Activated CD8-positive, alpha-beta memory T cell treated with anti-CD3 and anti-CD28 coated beads for 48 hours (primary cell): Measurements from ENCODE around the gene ANKRD39.
"Not testable (repeated sequence)": the region's sequence is repeated elsewhere in the genome, so short reads cannot be mapped to it uniquely, and the experiment has no call there.

Source experiments
- DNase-seq, 3 experiments: peaks; one replicate each; pipeline ENCODE4 v3.0.0-alpha.2; 2020; ENCODE audit warnings: low read depth in 2 of 3, low spot score in 2 of 3

ANKRD39 gene

DNA sequence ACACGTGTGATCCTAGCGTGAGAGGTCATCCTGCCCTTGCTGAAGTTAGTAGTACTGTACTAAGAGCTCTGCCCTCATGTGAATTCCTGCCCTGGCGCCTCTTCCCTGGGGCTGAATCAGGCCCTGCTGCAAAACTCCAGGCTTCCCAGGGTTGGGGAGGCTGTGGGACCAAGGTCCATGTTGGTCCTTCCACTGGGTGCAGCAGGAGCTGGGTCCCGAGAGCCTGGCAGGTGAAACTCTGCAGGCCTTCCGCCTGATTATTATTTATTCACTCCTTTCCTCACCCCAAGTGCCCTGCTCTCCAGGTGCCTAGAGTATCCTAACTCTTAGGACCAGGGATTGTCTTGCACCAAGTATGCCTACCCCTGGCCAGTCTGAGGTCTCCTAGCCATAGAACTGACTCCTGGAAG, 47.0 kb downstream of the ANKRD39 start:
- no peak for DNase-seq

DNA sequence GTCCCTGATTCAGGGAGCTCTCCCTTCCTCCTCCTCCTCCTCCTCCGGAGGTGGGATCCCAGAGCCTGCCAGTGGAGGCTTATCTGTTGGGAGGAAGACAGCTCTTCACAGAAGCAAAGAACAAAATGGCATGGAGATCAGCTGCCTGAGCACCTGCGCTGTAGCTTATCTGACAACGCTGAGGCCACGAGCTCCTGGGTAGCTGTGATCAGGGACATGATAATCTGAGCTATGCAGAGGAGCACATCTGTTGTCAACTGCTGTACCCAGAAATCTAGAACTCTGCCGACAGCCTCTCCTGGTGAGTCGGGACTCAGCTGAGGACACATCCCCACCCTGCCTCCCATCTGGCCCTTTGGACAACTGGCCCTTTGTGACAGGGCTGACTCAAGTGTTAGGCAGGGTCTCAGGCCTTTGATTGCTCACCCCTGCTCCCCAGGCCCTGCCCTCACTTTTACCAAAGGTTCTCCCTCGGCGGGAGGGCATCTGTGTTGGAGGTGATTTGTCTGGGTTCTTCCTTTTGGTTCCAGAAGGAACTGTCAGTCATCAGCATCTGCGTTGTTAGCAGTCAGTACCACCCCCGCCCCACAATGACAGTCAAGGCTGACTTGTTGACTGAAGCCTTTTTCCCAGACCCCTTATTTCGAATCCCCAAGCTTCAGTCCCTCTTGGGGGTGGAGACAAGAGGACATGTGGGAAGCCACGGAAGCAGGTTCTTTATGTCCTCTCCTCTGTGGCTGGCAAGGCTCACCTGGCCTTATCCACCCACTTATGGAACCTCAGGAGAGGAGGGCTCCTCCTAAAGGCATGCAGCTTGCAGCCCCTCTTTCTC, 47.6 kb downstream of the ANKRD39 start:
- DNase-seq = no peak

DNA sequence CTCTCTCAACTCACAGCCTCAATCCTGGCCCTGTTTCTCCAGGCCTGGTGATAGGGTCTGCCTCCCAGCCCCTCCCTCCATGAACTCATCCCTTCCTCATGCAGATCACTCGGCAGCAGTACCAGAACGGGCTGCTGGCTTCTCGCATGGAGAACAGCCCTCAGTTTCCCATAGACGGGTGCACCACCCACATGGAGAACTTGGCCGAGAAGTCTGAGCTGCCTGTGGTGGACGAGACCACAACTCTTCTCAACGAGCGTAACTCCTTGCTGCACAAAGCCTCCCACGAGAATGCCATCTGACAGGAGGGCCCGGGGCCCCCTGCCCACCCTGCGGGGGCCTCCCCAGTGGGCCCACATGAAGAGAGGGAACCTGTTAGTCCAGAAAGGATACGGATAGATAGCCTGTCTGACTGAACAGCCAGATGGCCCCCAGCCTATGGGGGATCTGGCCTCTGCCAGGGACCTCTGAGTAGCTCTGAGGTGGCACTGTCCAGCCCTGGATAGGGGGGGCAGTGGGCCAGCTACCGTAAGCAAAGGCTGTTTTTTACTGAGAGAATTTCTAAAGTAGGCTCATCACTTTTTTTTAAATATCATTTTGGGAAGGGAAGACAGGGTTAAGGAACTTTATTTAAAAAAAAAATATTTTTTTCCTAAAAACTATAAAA, 48.5 kb downstream of the ANKRD39 start:
- DNase-seq = no peak

DNA sequence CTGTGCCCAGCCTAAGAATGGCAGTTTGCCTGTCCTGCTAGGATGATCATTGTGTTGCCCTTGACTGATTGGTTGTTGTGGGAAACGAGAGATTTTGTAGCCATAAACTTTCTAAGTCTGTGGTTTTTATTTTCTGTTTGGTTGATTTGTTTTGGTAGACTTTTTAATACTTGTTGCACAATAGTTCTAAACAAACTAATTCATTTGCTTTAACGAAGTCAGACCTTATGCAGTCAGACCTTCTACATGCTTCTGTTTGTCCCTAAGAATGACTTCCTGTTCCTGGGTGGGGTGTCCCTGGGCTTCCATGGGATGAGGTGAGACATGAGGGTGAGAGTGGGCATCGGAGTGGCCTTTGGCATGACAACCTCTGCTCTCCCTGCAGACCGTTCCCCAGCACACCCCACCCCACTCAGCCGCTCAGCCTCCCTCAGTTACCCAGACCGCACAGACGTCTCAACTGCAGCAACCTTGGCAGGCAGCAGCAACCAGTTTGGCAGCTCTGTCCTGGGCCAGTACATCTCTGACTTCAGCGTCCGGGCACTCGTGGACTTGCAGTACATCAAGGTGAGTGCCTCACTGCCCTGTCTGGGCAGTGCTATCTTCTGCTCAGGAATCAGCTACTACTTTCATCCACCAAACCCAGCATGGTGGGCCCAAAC, 49.5 kb downstream of the ANKRD39 start:
- DNase-seq = no peak

DNA sequence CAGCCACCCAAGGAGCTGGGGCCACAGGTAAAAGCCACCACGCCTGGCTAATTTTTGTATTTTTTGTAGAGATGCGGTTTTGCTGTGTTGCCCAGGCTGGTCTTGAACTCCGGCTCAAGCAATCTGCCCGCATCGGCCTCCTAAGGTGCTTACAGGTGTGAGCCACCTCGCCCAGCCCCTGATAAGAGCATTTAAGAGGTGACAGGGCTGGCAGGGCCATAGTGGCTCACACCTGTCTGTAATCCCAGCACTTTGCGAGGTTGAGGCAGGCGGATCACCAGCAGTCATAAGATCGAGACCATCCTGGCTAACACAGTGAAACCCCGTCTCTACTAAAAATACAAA, 50.7 kb downstream of the ANKRD39 start:
- no peak for DNase-seq

DNA sequence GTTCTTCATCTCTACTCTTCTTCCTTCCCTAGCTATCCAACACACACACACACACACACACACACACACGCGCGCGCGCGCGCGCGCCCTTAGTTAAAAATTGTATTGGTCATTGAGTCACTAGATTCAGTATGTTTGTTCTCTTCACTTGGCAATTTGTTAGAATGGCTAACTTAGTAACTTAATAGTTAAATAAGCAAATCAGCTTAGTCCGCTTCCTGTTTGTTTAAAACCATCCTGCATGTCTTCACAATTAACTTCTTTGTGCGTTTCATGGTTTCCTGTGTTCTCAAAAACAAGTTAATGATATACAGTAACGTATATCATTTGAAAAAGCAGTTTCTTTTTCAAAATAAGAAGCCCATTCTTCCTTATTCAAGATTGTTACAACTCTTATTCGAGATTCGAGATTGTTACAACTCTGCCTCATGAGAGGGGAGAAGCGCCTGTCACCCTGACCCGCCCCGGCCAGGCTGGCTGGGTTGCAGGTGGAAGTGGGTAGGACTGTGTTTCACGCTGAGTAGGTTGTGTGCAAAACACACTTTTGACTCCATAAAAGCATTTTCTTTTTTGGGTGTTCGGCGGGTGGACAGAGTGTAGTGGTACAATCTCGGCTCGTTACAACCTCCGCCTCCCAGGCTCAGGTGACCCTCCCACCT, 51.2 kb downstream of the ANKRD39 start:
- no peak for DNase-seq

DNA sequence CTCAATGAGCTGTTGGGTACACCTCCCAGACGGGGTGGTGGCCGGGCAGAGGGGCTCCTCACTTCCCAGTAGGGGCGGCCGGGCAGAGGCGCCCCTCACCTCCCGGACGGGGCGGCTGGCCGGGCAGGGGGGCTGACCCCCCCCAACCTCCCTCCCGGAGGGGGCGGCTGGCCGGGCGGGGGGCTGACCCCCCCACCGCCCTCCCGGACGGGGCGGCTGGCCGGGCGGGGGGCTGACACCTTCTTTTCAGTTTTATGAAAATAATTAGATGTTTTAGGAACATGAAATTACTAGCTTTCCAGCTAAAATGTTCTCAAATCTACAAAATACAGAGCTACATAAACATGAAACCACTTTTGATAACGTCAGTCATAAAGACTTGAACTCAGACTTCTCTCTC, 51.9 kb downstream of the ANKRD39 start:
- not testable (repeated sequence) for DNase-seq

DNA sequence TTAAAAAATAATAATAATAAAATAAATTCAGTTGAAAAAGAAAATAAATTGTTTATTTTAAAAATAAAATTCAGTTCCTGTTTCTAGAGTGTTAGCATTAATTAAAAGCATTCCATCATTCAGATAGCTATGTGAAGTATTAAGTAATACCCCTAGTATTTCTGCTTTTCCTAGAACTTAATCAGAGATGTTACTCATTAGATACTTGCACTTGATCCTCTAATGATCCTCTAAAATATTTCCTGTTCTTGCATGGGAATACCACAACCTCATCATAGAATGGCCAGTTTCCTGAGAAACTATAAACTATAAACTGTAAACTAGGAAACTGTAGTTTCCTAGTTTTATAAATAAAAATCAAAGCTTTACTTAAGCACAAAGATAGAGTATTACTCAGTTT, 52.8 kb downstream of the ANKRD39 start:
- DNase-seq = no peak

DNA sequence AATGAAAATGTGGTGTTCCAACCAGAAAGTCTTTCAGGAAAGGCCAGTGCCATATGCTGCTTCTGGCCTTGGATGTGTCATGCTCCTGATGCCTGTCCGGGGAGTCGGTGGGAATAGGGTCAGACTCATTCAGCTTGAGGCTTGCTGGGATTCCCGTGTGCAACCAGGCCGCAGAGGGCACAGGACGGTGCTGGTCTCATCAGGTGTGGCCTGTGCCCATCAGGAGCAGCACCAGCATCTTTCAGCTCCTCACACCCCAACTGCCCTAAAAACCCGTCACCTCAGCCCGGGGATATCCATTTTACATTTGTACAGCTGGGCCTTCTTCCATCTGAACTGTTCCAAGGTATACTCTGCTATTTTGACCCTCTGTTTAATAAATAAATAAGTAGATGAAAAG, 55.1 kb downstream of the ANKRD39 start:
- DNase-seq = no peak

DNA sequence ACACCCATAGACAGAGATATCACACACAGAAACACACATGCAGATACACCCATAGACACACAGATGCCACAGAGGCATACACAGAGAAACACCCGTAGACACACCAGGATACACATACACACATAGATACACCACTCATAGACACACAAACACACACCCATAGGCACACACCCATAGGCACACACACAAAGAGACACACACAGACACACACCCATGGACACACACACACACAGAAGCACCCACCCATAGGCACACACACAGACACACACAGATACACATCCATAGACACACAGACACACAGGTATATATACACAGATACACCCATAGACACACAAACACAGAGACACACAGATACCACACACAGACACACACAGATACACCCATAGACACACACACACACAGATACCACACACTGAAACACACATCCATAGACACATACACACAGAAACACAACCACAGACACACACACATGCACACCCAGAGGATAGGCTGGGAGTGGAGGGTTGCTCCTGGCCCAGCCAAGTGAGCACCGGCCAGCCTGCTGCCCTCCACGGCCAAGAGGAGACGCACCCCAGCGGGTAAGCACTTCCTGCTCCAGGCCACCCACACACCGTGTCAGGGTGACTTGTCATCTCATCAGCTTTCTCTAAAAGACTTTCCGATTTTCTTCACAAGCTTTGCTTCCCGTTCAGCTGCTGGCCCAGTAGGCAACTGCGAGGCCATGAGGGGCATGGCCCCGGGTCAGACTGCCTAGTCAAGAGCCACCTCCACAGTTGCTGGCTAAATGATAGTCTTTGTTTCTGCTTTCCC, 55.8 kb downstream of the ANKRD39 start:
- no peak for DNase-seq

DNA sequence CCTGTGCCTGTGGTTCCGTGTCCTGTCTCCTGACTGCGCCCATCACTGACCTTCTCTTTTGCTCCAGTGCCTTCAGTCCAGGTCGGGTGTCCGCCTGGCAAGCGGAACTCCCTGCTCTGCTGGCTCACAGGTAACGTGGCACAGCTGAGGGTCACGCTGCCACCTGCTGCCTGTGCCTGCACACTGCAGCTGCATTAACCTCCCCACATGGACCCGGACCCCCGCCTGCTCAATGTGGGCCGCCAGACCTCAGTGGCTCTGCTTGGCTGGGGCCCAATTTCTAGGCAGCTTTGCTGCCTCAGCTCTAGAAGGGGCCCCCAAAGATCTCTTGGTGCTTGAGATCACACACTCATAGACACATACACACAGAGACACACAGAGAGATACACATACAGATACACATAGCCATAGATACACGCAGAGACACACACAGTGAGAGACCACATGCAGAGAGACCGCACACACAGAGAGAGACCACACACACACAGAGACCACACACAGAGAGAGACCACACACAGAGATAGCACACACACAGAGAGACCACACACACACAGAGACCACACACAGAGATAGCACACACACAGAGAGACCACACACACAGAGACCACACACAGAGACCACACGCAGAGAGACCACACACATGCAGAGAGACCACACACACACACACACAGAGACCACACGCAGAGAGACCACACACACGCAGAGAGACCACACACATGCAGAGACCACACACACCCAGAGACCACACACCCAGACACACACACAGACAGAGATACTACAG, 56.6 kb downstream of the ANKRD39 start:
- peak; percentile 27 to 46 (median 41) for DNase-seq

DNA sequence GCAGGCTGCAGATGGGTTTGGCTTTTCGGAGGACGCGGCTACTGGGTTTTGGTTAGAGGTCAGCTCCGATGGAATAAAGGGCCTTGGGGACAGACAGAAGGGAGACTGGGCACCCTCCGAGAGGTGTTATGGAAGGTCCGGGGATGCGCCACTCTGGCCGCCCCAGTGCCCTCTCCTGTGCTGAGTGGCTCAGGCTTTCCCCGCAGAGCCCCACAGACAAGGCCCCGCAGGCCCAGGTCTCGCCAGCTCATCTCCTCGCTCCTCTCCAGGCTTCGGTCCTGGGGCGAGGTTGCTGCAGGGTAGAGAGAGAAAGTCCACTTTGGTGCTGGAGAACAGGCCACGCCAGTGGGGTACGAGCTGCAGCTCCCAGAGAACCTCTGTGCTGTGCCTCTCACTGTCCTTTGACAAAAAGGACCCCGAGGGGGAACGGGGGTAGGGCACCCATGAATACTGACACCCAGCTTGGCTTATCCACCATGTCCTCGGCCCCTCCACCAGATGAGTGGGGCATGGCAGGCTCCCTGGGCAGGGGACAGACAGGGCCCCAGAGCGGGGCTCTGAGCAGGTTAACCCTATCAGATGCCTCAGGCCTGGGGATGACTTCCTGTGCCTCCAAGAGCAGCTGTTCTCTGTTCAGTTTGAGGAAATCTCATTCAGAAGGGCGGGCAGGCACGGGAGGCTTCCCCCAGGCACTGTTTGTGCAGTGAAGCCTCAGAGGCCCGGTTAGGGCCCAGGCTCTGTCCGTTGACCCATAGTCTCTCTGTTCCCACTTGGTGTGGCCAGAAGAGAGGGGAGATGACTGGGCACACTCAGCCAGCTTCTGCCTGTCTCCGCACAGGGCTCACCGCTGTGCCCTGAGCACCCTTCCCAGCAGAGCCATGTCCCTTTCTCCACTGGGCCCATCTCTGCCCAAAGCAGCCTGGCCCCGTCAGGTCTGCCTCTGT, 57.5 kb downstream of the ANKRD39 start:
- no peak for DNase-seq

DNA sequence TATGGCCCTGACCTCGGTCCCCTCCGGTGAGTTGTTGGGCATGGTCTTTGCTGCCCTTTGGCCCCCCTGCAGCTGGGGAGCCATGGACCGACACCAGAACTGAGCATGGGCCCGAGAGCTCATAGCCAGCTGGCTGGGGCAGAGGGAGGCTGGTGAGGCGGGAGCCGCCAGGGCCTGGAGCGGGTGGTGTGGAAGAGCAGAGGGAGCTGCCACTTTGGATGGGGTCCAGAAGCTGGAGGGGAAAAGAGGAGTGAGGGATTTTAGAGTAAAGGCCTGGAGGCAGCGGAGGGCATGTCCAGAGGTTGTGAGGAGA, 58.2 kb downstream of the ANKRD39 start:
- no peak for DNase-seq

DNA sequence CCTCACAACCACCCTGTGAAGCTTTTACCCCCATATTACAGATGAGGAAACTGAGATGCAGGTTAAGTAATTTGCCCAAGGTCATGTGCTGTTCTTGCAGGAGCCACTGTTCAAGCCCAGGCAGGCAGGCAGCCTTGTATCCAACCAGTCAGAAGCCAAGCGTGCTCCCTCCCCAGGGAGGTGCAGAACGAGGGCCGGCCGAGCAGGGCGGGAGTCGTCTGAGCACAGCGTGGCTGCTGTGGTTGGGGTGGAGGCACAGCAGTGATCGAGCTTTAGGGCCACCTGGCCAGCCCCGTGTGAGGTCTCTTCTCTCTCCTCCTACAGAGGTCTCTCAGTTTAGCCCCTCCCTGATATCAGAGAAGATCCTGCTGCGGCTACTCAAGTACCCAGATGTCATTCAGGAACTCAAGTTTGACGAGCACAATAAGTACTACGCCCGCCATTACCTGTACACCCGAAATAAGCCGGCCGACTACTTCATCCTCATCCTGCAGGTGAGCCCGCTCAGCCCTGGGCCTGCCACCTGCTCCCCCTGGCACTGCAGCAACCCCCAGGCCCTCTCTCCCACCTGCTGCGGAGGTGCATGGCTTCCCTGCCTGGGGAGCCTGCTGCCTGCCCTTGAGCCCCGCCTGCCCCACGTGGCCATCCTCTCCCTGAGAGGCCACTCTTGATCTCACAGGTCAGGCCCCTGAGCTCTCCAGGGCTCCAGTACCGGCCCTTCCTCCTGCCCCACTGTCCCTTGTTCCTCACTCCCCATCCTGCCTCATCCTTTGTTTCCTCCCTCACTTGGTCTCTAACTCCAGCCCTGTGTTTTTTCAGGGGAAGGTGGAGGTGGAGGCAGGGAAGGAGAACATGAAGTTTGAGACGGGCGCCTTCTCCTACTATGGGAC, 58.8 kb downstream of the ANKRD39 start:
- no peak for DNase-seq
